ENCODE data around the gene SPINK5. TPM values are rescaled to one million over a fixed set of nuclear protein-coding genes. Genes with fewer than 3 reads are reported as not detected.

Gene SPINK5
- total RNA-seq = not detected
- polyA plus RNA-seq = not detected

GRCh38 chr5:148063861-148064260 lies at the start of gene SPINK5:
TSS of gene SPINK5 (plus strand) at chr5:148063980. CDS start at chr5:148064045, 65 bp downstream.
- ChIA-PET CTCF (ENCODE audit: partially characterized antibody) (no interaction called here), POLR2A (ENCODE audit: partially characterized antibody) (no interaction called here)
- peaks cover 0 to 3% (median under 1%) of the 10 kb centered on the region in 8 donors for H3K9me3 Mint-ChIP-seq
- no peak within 1 kb of the TSS for H3K4me3 Mint-ChIP-seq
- Histone ChIP-seq H3K4me1 (ENCODE audit: insufficient read depth, low read length) (no peaks in the 10 kb centered on the region), H3K27me3 (ENCODE audit: insufficient read depth, low read length) (no peaks in the 10 kb centered on the region), H3K9me3 (ENCODE audit: control insufficient read depth in 1 of 2, low read length in 2 of 2) (no peaks in the 10 kb centered on the region), H3K4me3 (ENCODE audit: low read length in 2 of 2) (no peak within 1 kb of the TSS), H3K36me3 (ENCODE audit: insufficient read depth, low read length) (no peaks in the 10 kb centered on the region), H3K27ac (ENCODE audit: low read depth, low read length) (no peak within 1 kb of the TSS)
- intact Hi-C loops (cut with micrococcal nuclease) = no loop called here
- no peak within 1 kb of the TSS for H3K27ac Mint-ChIP-seq
- H3K36me3 Mint-ChIP-seq = no peaks in the 10 kb centered on the region
- DNase-seq = no peak
- H3K27me3 Mint-ChIP-seq = no peaks in the 10 kb centered on the region
- H3K4me1 Mint-ChIP-seq = no peaks in the 10 kb centered on the region

- H3K27me3 ChIP-seq (ENCODE audit: insufficient read depth, low read length) = no peaks in the 10 kb centered on the region
- Mint-ChIP-seq H3K4me3 (no peak overlapping the region), H3K36me3 (no peaks in the 10 kb centered on the region), H3K4me1 (no peaks in the 10 kb centered on the region), H3K27ac (no peak overlapping the region), H3K9me3 (peaks cover 0 to 4% (median 0%) of the 10 kb centered on the region in 8 donors), H3K27me3 (no peaks in the 10 kb centered on the region)
- ChIA-PET CTCF (ENCODE audit: partially characterized antibody) (no interaction called here), POLR2A (ENCODE audit: partially characterized antibody) (no interaction called here)
- H3K27ac ChIP-seq (ENCODE audit: low read depth, low read length) = no peak overlapping the region
- H3K4me3 ChIP-seq (ENCODE audit: low read length in 2 of 2) = no peak overlapping the region
- DNase-seq = no peak
- H3K36me3 ChIP-seq (ENCODE audit: insufficient read depth, low read length) = no peaks in the 10 kb centered on the region
- no peaks in the 10 kb centered on the region for H3K9me3 ChIP-seq (ENCODE audit: control insufficient read depth in 1 of 2, low read length in 2 of 2)
- intact Hi-C loops (cut with micrococcal nuclease) = no loop called here
- no peaks in the 10 kb centered on the region for H3K4me1 ChIP-seq (ENCODE audit: insufficient read depth, low read length)
Measured at GRCh38 chr5:148014276-148014675, 49.5 kb upstream of the SPINK5 start.

- intact Hi-C loops (cut with micrococcal nuclease) = no loop called here
- H3K27me3 Mint-ChIP-seq = no peaks in the 10 kb centered on the region
- H3K4me3 Mint-ChIP-seq = no peak overlapping the region
- H3K36me3 Mint-ChIP-seq = no peaks in the 10 kb centered on the region
- H3K4me1 Mint-ChIP-seq = no peaks in the 10 kb centered on the region
- H3K4me1 ChIP-seq (ENCODE audit: insufficient read depth, low read length) = no peaks in the 10 kb centered on the region
- H3K9me3 ChIP-seq (ENCODE audit: control insufficient read depth in 1 of 2, low read length in 2 of 2) = no peaks in the 10 kb centered on the region
- ChIA-PET POLR2A (ENCODE audit: partially characterized antibody) (no interaction called here), CTCF (ENCODE audit: partially characterized antibody) (no interaction called here)
- H3K4me3 ChIP-seq (ENCODE audit: low read length in 2 of 2) = no peak overlapping the region
- H3K9me3 Mint-ChIP-seq = peaks cover 0 to 9% (median 5%) of the 10 kb centered on the region in 8 donors
- H3K36me3 ChIP-seq (ENCODE audit: insufficient read depth, low read length) = no peaks in the 10 kb centered on the region
- no peak overlapping the region for H3K27ac Mint-ChIP-seq
- no peak overlapping the region for H3K27ac ChIP-seq (ENCODE audit: low read depth, low read length)
- DNase-seq = no peak
- no peaks in the 10 kb centered on the region for H3K27me3 ChIP-seq (ENCODE audit: insufficient read depth, low read length)
Measured at GRCh38 chr5:148020257-148020988, 43.4 kb upstream of the SPINK5 start.

- Mint-ChIP-seq H3K4me1 (no peaks in the 10 kb centered on the region), H3K4me3 (no peak overlapping the region), H3K36me3 (no peaks in the 10 kb centered on the region), H3K27me3 (no peaks in the 10 kb centered on the region), H3K27ac (no peak overlapping the region), H3K9me3 (peaks cover 0 to 4% (median 2%) of the 10 kb centered on the region in 8 donors)
- no peaks in the 10 kb centered on the region for H3K9me3 ChIP-seq (ENCODE audit: control insufficient read depth in 1 of 2, low read length in 2 of 2)
- ChIA-PET POLR2A (ENCODE audit: partially characterized antibody) (no interaction called here), CTCF (ENCODE audit: partially characterized antibody) (no interaction called here)
- no peak for DNase-seq
- no peak overlapping the region for H3K27ac ChIP-seq (ENCODE audit: low read depth, low read length)
- no peak overlapping the region for H3K4me3 ChIP-seq (ENCODE audit: low read length in 2 of 2)
- H3K36me3 ChIP-seq (ENCODE audit: insufficient read depth, low read length) = no peaks in the 10 kb centered on the region
- H3K4me1 ChIP-seq (ENCODE audit: insufficient read depth, low read length) = no peaks in the 10 kb centered on the region
- no peaks in the 10 kb centered on the region for H3K27me3 ChIP-seq (ENCODE audit: insufficient read depth, low read length)
- intact Hi-C loops (cut with micrococcal nuclease) = no loop called here
Measured at GRCh38 chr5:148027505-148027904, 36.3 kb upstream of the SPINK5 start.

- no peak for DNase-seq
- no peak overlapping the region for H3K4me3 ChIP-seq (ENCODE audit: low read length in 2 of 2)
- Mint-ChIP-seq H3K27me3 (no peaks in the 10 kb centered on the region), H3K9me3 (peaks cover 0 to 4% (median 2%) of the 10 kb centered on the region in 8 donors), H3K4me1 (no peaks in the 10 kb centered on the region), H3K36me3 (no peaks in the 10 kb centered on the region), H3K27ac (no peak overlapping the region), H3K4me3 (no peak overlapping the region)
- no peaks in the 10 kb centered on the region for H3K4me1 ChIP-seq (ENCODE audit: insufficient read depth, low read length)
- ChIA-PET CTCF (ENCODE audit: partially characterized antibody) (no interaction called here), POLR2A (ENCODE audit: partially characterized antibody) (no interaction called here)
- no peak overlapping the region for H3K27ac ChIP-seq (ENCODE audit: low read depth, low read length)
- no peaks in the 10 kb centered on the region for H3K9me3 ChIP-seq (ENCODE audit: control insufficient read depth in 1 of 2, low read length in 2 of 2)
- no peaks in the 10 kb centered on the region for H3K27me3 ChIP-seq (ENCODE audit: insufficient read depth, low read length)
- intact Hi-C loops (cut with micrococcal nuclease) = no loop called here
- H3K36me3 ChIP-seq (ENCODE audit: insufficient read depth, low read length) = no peaks in the 10 kb centered on the region
Measured at GRCh38 chr5:148029131-148029530, 34.6 kb upstream of the SPINK5 start.

GRCh38 chr5:148033134-148033533 lies 30.6 kb upstream of the SPINK5 start:
- CTCF ChIA-PET (ENCODE audit: partially characterized antibody) = no interaction called here
- H3K27ac Mint-ChIP-seq = no peak overlapping the region
- no peaks in the 10 kb centered on the region for H3K36me3 Mint-ChIP-seq
- POLR2A ChIA-PET (ENCODE audit: partially characterized antibody) = no interaction called here
- Histone ChIP-seq H3K4me3 (ENCODE audit: low read length in 2 of 2) (no peak overlapping the region), H3K27ac (ENCODE audit: low read depth, low read length) (no peak overlapping the region), H3K9me3 (ENCODE audit: control insufficient read depth in 1 of 2, low read length in 2 of 2) (no peaks in the 10 kb centered on the region), H3K4me1 (ENCODE audit: insufficient read depth, low read length) (no peaks in the 10 kb centered on the region), H3K36me3 (ENCODE audit: insufficient read depth, low read length) (no peaks in the 10 kb centered on the region), H3K27me3 (ENCODE audit: insufficient read depth, low read length) (no peaks in the 10 kb centered on the region)
- H3K4me3 Mint-ChIP-seq = no peak overlapping the region
- intact Hi-C loops (cut with micrococcal nuclease) = no loop called here
- peaks cover 0 to 4% (median 2%) of the 10 kb centered on the region in 8 donors for H3K9me3 Mint-ChIP-seq
- no peaks in the 10 kb centered on the region for H3K4me1 Mint-ChIP-seq
- no peaks in the 10 kb centered on the region for H3K27me3 Mint-ChIP-seq
- no peak for DNase-seq

GRCh38 chr5:148035676-148036075 lies 28.1 kb upstream of the SPINK5 start:
- Mint-ChIP-seq H3K36me3 (no peaks in the 10 kb centered on the region), H3K4me1 (no peaks in the 10 kb centered on the region), H3K27ac (no peak overlapping the region), H3K27me3 (no peaks in the 10 kb centered on the region), H3K9me3 (peaks cover 0 to 4% (median under 1%) of the 10 kb centered on the region in 8 donors), H3K4me3 (no peak overlapping the region)
- no peak for DNase-seq
- CTCF ChIA-PET (ENCODE audit: partially characterized antibody) = no interaction called here
- Histone ChIP-seq H3K36me3 (ENCODE audit: insufficient read depth, low read length) (no peaks in the 10 kb centered on the region), H3K27me3 (ENCODE audit: insufficient read depth, low read length) (no peaks in the 10 kb centered on the region), H3K4me1 (ENCODE audit: insufficient read depth, low read length) (no peaks in the 10 kb centered on the region), H3K9me3 (ENCODE audit: control insufficient read depth in 1 of 2, low read length in 2 of 2) (no peaks in the 10 kb centered on the region), H3K27ac (ENCODE audit: low read depth, low read length) (no peak overlapping the region), H3K4me3 (ENCODE audit: low read length in 2 of 2) (no peak overlapping the region)
- intact Hi-C loops (cut with micrococcal nuclease) = no loop called here
- POLR2A ChIA-PET (ENCODE audit: partially characterized antibody) = no interaction called here
